HEK293T (cell line): ENCODE data around the gene SPA17.
A peak's percentile ranks its signal among the peaks of the same experiment; 100 is the strongest.

Experiments used
- CTCF ChIA-PET: fragments of 350-600 bp; formaldehyde crosslinking; extraction: SDS; loops from one replicate; lab custom pipeline; 2021; ENCODE audit warnings: antibody characterized with exemption, inconsistent platforms; lab: Yijun Ruan, JAX
- POLR2A ChIA-PET: fragments of 350-600 bp; formaldehyde crosslinking; extraction: SDS; loops from one replicate; lab custom pipeline; 2020; ENCODE audit warnings: antibody characterized with exemption, inconsistent platforms; lab: Yijun Ruan, JAX
- DNase-seq: peaks from one replicate; pipeline ENCODE4 v3.0.0; 2012; ENCODE audit warnings: mixed read lengths; ENCODE audit errors: extremely low spot score
- ARNT ChIP-seq: fragments of 450-650 bp; IDR thresholded peaks from 2 replicates; pipeline ENCODE4 v1.6.1; 2017; ENCODE audit warnings: mild to moderate bottlenecking
- BHLHE40 ChIP-seq: fragments of 450-650 bp; IDR thresholded peaks from 2 replicates; pipeline ENCODE4 v1.6.1; 2016; ENCODE audit warnings: mild to moderate bottlenecking, moderate library complexity, borderline replicate concordance
- CTBP1 ChIP-seq: fragments of 450-650 bp; IDR thresholded peaks from 2 replicates; pipeline ENCODE4 v1.6.1; 2016; ENCODE audit warnings: borderline replicate concordance
- ELF4 ChIP-seq: fragments of 450-650 bp; IDR thresholded peaks from 2 replicates; pipeline ENCODE4 v1.6.1; 2017; ENCODE audit warnings: antibody characterized with exemption
- FOXA1 ChIP-seq: fragments of 450-650 bp; IDR thresholded peaks from 2 replicates; pipeline ENCODE4 v1.6.1; 2016; ENCODE audit warnings: mild to moderate bottlenecking
- FOXK2 ChIP-seq: fragments of 450-650 bp; IDR thresholded peaks from 2 replicates; pipeline ENCODE4 v1.6.1; 2016; ENCODE audit warnings: mild to moderate bottlenecking
- FOXM1 ChIP-seq: fragments of 450-650 bp; IDR thresholded peaks from 2 replicates; pipeline ENCODE4 v1.6.1; 2017; ENCODE audit warnings: mild to moderate bottlenecking, borderline replicate concordance
- HDGF ChIP-seq: fragments of 450-650 bp; IDR thresholded peaks from 2 replicates; pipeline ENCODE4 v1.6.1; 2017; ENCODE audit warnings: antibody characterized with exemption, borderline replicate concordance
- L3MBTL2 ChIP-seq: fragments of 450-650 bp; conservative IDR thresholded peaks from 2 replicates; pipeline ENCODE4 v1.6.1; 2016; ENCODE audit warnings: mild to moderate bottlenecking
- LEF1 ChIP-seq: fragments of 450-650 bp; IDR thresholded peaks from 2 replicates; pipeline ENCODE4 v1.6.1; 2017; ENCODE audit warnings: mild to moderate bottlenecking, borderline replicate concordance
- NFRKB ChIP-seq: fragments of 450-650 bp; IDR thresholded peaks from 2 replicates; pipeline ENCODE4 v1.6.1; 2016; ENCODE audit warnings: mild to moderate bottlenecking, moderate library complexity
- PKNOX1 ChIP-seq: fragments of 450-650 bp; IDR thresholded peaks from 2 replicates; pipeline ENCODE4 v1.6.1; 2016
- SP1 ChIP-seq: fragments of 450-650 bp; IDR thresholded peaks from 2 replicates; pipeline ENCODE4 v1.6.1; 2017
- SUZ12 ChIP-seq: fragments of 450-650 bp; IDR thresholded peaks from 2 replicates; pipeline ENCODE4 v1.6.1; 2016; ENCODE audit warnings: mild to moderate bottlenecking
- TARDBP ChIP-seq: fragments of 450-650 bp; IDR thresholded peaks from 2 replicates; pipeline ENCODE4 v1.6.1; 2016
- ZNF384 ChIP-seq: fragments of 450-650 bp; IDR thresholded peaks from 2 replicates; pipeline ENCODE4 v1.6.1; 2016

The SPA17 gene

GRCh38 chr11:124672536-124673215 lies 1.0 kb upstream of the SPA17 start:
- TF ChIP-seq SUZ12 (no peak), LEF1 (no peak), TARDBP (no peak), CTBP1 (no peak)
- no peak for DNase-seq
- CTCF ChIA-PET = interaction anchor here (0.6 to 1.7 kb wide), 4 partner anchors 90 to 552 kb away, joined by 3 to 4 read pairs (median 3); no protein-coding TSS in a partner anchor
- POLR2A ChIA-PET = interaction anchor here (0.6 to 1.8 kb wide), 11 partner anchors 9 to 204 kb away, joined by 3 to 8 read pairs (median 4); partner anchors contain the start of genes MSANTD2 and NRGN

GRCh38 chr11:124674168-124674517 lies 439 bp downstream of the SPA17 start:
- ChIA-PET CTCF (no interaction called here), POLR2A (interaction anchor here (1.0 to 1.8 kb wide), 4 partner anchors 10 to 202 kb away, joined by 3 to 8 read pairs (median 6); partner anchors contain the start of gene NRGN)
- peak; percentile 32 for DNase-seq
- TF ChIP-seq L3MBTL2 (0 out of 2 replicates have a peak, but pooled peaks have one; percentile 19), ZNF384 (no peak)

GRCh38 chr11:124674571-124674970 lies 867 bp downstream of the SPA17 start:
- ChIA-PET POLR2A (no interaction called here), CTCF (no interaction called here)
- TF ChIP-seq HDGF = no peak
- TF ChIP-seq PKNOX1 = no peak
- TF ChIP-seq CTBP1 = no peak
- TF ChIP-seq TARDBP = no peak
- TF ChIP-seq BHLHE40 = no peak
- no peak for TF ChIP-seq SP1
- TF ChIP-seq ARNT = no peak
- no peak for TF ChIP-seq NFRKB
- TF ChIP-seq SUZ12 = no peak
- no peak for TF ChIP-seq FOXA1
- no peak for TF ChIP-seq LEF1
- DNase-seq = no peak

- no peak for DNase-seq
- TF ChIP-seq CTBP1 (no peak), PKNOX1 (no peak), L3MBTL2 (no peak), FOXM1 (no peak), BHLHE40 (no peak), ARNT (no peak)
- POLR2A ChIA-PET = no interaction called here
- CTCF ChIA-PET = no interaction called here
Measured at GRCh38 chr11:124676386-124676785, 2.7 kb downstream of the SPA17 start.

GRCh38 chr11:124678416-124678815 lies 4.7 kb downstream of the SPA17 start:
- ChIA-PET POLR2A (no interaction called here), CTCF (no interaction called here)
- TF ChIP-seq FOXA1 (no peak), NFRKB (no peak), ZNF384 (no peak), SP1 (no peak), HDGF (no peak), ELF4 (no peak), CTBP1 (no peak), FOXM1 (no peak), TARDBP (no peak), BHLHE40 (no peak), SUZ12 (no peak), ARNT (no peak), PKNOX1 (no peak), LEF1 (no peak), FOXK2 (no peak)
- no peak for DNase-seq

GRCh38 chr11:124681421-124681820 lies 7.7 kb downstream of the SPA17 start:
- DNase-seq = no peak
- ChIA-PET CTCF (no interaction called here), POLR2A (no interaction called here)
- TF ChIP-seq TARDBP (no peak), HDGF (no peak), ZNF384 (no peak), BHLHE40 (no peak), FOXM1 (no peak), ELF4 (no peak), LEF1 (no peak), L3MBTL2 (no peak), NFRKB (no peak), CTBP1 (no peak), PKNOX1 (no peak), ARNT (no peak), FOXK2 (no peak)
